AG09319 (cell line): ENCODE results near the gene GPRC5A.

Experiments used
- DNase-seq: peaks from one replicate; pipeline ENCODE4 v3.0.0-alpha.2; 2010; ENCODE audit warnings: low read depth; ENCODE audit errors: extremely low read depth
- CTCF ChIP-seq: IDR thresholded peaks from 2 replicates; pipeline ENCODE4 v1.5.1; 2011; ENCODE audit warnings: low read depth, mild to moderate bottlenecking, inconsistent platforms, low read length, moderate library complexity

The GPRC5A gene

GRCh38 chr12:12915656-12916055 lies 24.3 kb downstream of the GPRC5A start:
- TF ChIP-seq CTCF, result no peak

GRCh38 chr12:12916135-12916944 lies 25.0 kb downstream of the GPRC5A start:
- peak; percentile 44 for DNase-seq
- TF ChIP-seq CTCF, result peak; percentile 98

More at GRCh38 chr12:12915656-12916055, 24.3 kb downstream of the GPRC5A start:
- DNase-seq, result no peak

GRCh38 chr12:12917517-12917916 lies 26.2 kb downstream of the GPRC5A start:
- no peak for TF ChIP-seq CTCF
- DNase-seq, result no peak

GRCh38 chr12:12918781-12919389 lies 27.5 kb downstream of the GPRC5A start:
- no peak for TF ChIP-seq CTCF
- no peak for DNase-seq

- no peak for DNase-seq
- no peak for TF ChIP-seq CTCF
Measured at GRCh38 chr12:12919666-12920435, 28.5 kb downstream of the GPRC5A start.

GRCh38 chr12:12922191-12922616 lies 30.8 kb downstream of the GPRC5A start:
- no peak for TF ChIP-seq CTCF
- no peak for DNase-seq

- no peak for TF ChIP-seq CTCF
- no peak for DNase-seq
Measured at GRCh38 chr12:12922978-12923377, 31.6 kb downstream of the GPRC5A start.
